Heart left ventricle (tissue), 16 donors: ENCODE data around the gene DSE. TPM values are rescaled to one million over a fixed set of nuclear protein-coding genes. Genes with fewer than 3 reads are reported as not detected.
A peak's percentile ranks its signal among the peaks of the same experiment; 100 is the strongest.

Experiments
- ATAC-seq, 4 donors: fragments of 200-7000 bp; cut with Tn5 transposase; one replicate each; pipeline ENCODE4 v1.9.1; 2020 to 2022; ENCODE audit warnings: moderate library complexity in 4 of 4, mild to moderate bottlenecking in 3 of 4, moderate number of reproducible peaks in 1 of 4
- DNase-seq, 5 donors: peaks; one replicate each; pipeline ENCODE4 v3.0.0-alpha.2; 2020
- H3K27ac ChIP-seq, 12 donors: fragments of 200-600 bp; sonication (generic) in 4 of 12; one replicate each; pipeline versions ENCODE4 v1.5.0 to v1.8.0; 2016 to 2022; ENCODE audit warnings: mild to moderate bottlenecking in 2 of 12
- H3K27me3 ChIP-seq, 9 donors: fragments of 200-600 bp; sonication (generic) in 2 of 9; one replicate each; pipeline versions ENCODE4 v1.5.1 to v1.8.0; 2016 to 2022; ENCODE audit warnings: mild to moderate bottlenecking in 3 of 9
- H3K36me3 ChIP-seq, 9 donors: fragments of 200-600 bp; sonication (generic) in 2 of 9; one replicate each; pipeline versions ENCODE4 v1.5.0 to v1.8.0; 2018 to 2022; ENCODE audit warnings: mild to moderate bottlenecking in 2 of 9
- H3K4me1 ChIP-seq, 12 donors: fragments of 200-600 bp; sonication (generic) in 4 of 12; one replicate each; pipeline versions ENCODE4 v1.5.0 to v1.8.0; 2016 to 2022; ENCODE audit warnings: mild to moderate bottlenecking in 3 of 12
- H3K4me3 ChIP-seq, 12 donors: fragments of 200-600 bp; sonication (generic) in 4 of 12; one replicate each; pipeline versions ENCODE4 v1.5.0 to v1.8.0; 2017 to 2022; ENCODE audit warnings: mild to moderate bottlenecking in 9 of 12, moderate library complexity in 4 of 12
- H3K9me3 ChIP-seq, 12 donors: fragments of 200-600 bp; sonication (generic) in 4 of 12; one replicate each; pipeline versions ENCODE4 v1.5.0 to v1.8.0; 2016 to 2022; ENCODE audit warnings: mild to moderate bottlenecking in 1 of 12
- POLR2A ChIP-seq, 2 donors: fragments of 450-650 bp; IDR thresholded peaks; one replicate each; pipeline ENCODE4 v1.6.1; 2017; ENCODE audit warnings: antibody characterized with exemption in 2 of 2, mild to moderate bottlenecking in 2 of 2, moderate library complexity in 2 of 2
- WGBS, 4 donors: extraction: QIAGEN DNeasy Blood & Tissue Kit in 2 of 4; methylation state at CpG; one replicate each; pipeline versions ENCODE4 v1.1.5 to v1.1.7; 2013 to 2018; 5-methylcytosine and 5-hydroxymethylcytosine counted together
- intact Hi-C, 10 donors: fragments of 100-400 bp; cut with DNase I; formaldehyde crosslinking; loops; one replicate each; pipeline versions ENCODE4 v1.11.1 to v1.14.2; 2022
- polyA plus RNA-seq, 2 donors: library from polyadenylated mRNA; stranded (reverse); fragments of 200-250 nt; gene quantifications; one replicate each; pipeline ENCODE4 v1.2.3, GENCODE V29; 2013
- total RNA-seq, 9 donors: library from RNA; depleted of rRNA in 2 of 9; stranded (reverse); fragments of >200 nt in 2 of 9; fragmentation: NEBNext Ultra II Directional in 3 of 9; extraction: Animal tissue kit (Norgen Biotek cat#: 25700) in 3 of 9; gene quantifications; one replicate each; pipeline versions ENCODE4 v1.1.0 to v1.2.4, GENCODE V29; 2016 to 2023
- TF ChIP-seq, protein P1 (sequence below), 12 donors: fragments of 200-600 bp; sonication (generic) in 4 of 12; IDR thresholded peaks; one replicate each; pipeline versions ENCODE4 v1.5.0 to v1.8.0; 2018 to 2022; ENCODE audit warnings: antibody characterized with exemption in 12 of 12, mild to moderate bottlenecking in 5 of 12
- donor health status: ischemic (EF 13 %, LVEDD 7.1; RV severe dilation, severe dysfunction).
- donor health status: healthy with polysubstance abuse.
- donor health status: DM: no; HTN: yes; CAD: no.
- donor health status: DM: no; HTN: no; CAD: no.
- donor health status: ischemic (EF 25% LVEDD 6.9; RV normal size, moderate dysfunction).
- donor health status: ischemic (EF 25% LVEDD 5.7; RV mildly dilated, moderate dysfunction).
- donor health status: healthy.
- donor health status: DM: yes; HTN: yes; CAD: no.
- donor health status: ischemic (EF 35%, LVEDD 5.7; RV mildly dilated, moderate dysfunction).
- donor health status: nonischemic (EF 11% LVEDD 7.7; RV severe dilation, severe dysfunction).
- donor health status: DM: yes; HTN: yes; CAD: no.
- donor health status: PGD.
- donor health status: ischemic (EF 29% LVEDD 5.4; RV normal size, mild dysfunction).
- donor health status: nonischemic (EF 23%, LVEDD 6.1; RV moderate dilation, normal function).

DSE gene
- total and polyA plus RNA-seq, 11 donors = 3.2 to 37.3 (median 11.1) TPM

DNA sequence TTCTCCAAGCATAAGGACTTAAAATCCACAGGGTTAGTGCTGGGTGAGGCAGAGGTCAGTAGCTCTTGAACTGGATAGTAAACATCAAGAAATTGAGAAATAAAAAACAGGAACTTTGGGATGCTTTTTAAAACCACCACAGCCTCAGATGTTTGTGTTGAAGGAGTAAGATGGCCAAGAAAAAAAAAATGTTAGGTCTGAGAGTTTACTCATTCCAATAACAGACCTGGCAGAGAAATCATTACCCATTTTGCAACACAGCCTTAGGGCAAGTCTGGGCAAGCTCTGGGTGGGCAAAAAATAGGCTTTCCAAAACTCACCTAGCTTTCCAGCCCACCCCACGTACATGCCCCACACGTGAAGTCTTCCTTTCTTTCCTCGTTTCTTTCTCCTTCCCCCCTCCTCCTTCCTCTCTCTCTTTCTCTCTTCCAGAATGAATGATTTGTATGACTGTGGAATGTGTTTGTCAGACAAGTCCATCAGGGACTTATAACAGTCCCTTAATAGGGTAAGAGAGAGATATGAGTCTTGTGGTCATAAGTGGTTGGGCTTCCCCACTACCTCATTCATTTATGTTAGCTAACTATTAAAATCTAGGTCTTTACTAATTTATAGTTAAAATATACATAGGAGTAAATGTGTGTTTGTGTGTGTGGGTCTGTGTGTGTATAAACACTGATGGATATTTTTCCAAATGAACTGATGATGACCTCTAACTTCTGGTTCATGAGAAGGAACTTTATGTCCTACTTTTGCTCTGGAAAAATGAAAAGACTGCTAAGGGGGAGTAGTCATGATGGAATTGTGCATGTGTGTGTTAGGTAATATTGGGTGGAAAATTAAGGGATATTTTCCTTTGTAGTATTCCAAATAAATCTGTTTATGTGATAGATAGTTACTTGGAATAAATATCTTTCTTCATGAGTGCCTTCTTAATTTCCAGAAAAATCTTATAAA is 18.0 kb upstream of the DSE start:
- H3K27me3 ChIP-seq = no peaks in the 10 kb centered on the region
- peaks cover 0 to 40% (median 10%) of the 10 kb centered on the region in 12 donors for H3K4me1 ChIP-seq
- peaks cover 0 to 4% (median 0%) of the 10 kb centered on the region in 12 donors for H3K9me3 ChIP-seq
- DNase-seq (no peak), ATAC-seq (peak; percentile 65 to 88 (median 78))
- no peaks in the 10 kb centered on the region for H3K36me3 ChIP-seq
- TF ChIP-seq, protein P1, sequence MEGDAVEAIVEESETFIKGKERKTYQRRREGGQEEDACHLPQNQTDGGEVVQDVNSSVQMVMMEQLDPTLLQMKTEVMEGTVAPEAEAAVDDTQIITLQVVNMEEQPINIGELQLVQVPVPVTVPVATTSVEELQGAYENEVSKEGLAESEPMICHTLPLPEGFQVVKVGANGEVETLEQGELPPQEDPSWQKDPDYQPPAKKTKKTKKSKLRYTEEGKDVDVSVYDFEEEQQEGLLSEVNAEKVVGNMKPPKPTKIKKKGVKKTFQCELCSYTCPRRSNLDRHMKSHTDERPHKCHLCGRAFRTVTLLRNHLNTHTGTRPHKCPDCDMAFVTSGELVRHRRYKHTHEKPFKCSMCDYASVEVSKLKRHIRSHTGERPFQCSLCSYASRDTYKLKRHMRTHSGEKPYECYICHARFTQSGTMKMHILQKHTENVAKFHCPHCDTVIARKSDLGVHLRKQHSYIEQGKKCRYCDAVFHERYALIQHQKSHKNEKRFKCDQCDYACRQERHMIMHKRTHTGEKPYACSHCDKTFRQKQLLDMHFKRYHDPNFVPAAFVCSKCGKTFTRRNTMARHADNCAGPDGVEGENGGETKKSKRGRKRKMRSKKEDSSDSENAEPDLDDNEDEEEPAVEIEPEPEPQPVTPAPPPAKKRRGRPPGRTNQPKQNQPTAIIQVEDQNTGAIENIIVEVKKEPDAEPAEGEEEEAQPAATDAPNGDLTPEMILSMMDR (IDR thresholded peaks at IDR 0.05) = no peak
- no peak for TF ChIP-seq POLR2A (IDR thresholded peaks at IDR 0.05)
- WGBS, 4 donors = 34 to 55% (median 51%) methylated on average over 3 of the region's 3 CpGs
- no peak overlapping the region for H3K4me3 ChIP-seq
- H3K27ac ChIP-seq = peak overlapping the region in 11 of 12 donors; percentile 29 to 77 (median 43)
- intact Hi-C loops = loop anchor here in 1 of 10 donors (5.0 kb wide), 1 partner anchor 35 kb away; no protein-coding TSS in a partner anchor

DNA sequence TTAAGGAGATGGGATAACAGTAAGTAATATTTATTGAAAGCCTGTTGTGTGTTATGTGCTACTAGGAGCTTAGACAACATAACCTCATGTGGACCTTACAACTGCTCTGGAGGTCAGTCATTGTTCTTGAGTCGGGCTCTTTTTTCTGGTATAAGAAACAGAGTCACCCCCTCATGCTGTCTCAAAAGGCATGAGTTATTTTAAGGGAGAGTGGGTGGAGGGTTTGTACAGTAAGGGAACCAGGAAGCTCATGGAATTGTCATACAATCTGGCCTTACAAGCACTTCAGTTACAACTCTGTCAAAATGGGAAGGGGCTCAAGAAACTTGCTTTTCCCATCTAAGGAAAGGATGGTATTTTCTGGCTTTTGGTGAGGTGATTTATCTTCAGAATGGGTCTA is 16.5 kb upstream of the DSE start:
- Histone ChIP-seq H3K36me3 (no peaks in the 10 kb centered on the region), H3K4me3 (no peak overlapping the region), H3K27me3 (no peaks in the 10 kb centered on the region), H3K27ac (no peak overlapping the region), H3K4me1 (peaks cover 0 to 40% (median 10%) of the 10 kb centered on the region in 12 donors), H3K9me3 (no peaks in the 10 kb centered on the region)
- WGBS, 4 donors = 57 to 70% (median 59%) methylated on average over 1 of the region's 1 CpG
- DNase-seq (no peak), ATAC-seq (no peak)
- intact Hi-C loops = loop anchor here in 1 of 10 donors (5.0 kb wide), 1 partner anchor 37 kb away; no protein-coding TSS in a partner anchor
- TF ChIP-seq, protein P1 (IDR thresholded peaks at IDR 0.05) = no peak

DNA sequence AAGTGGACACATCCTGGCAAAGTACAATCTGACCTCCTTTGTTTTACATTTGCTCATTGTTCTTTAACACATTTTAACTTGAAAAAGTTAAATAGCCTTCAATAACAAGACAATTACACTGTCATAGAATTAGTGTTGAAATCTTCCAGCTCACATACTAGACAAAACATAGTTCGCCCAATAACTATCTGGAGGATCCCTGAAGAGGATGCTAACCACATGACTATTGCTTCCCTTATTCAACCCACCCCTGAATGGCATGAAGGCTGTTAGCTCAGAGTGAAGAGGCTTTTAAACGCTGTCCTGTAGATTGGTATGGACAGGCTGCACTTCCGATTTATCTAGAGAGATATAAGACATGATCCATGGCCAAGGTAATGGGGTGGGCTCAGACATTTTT is 15.0 kb upstream of the DSE start:
- no peaks in the 10 kb centered on the region for H3K9me3 ChIP-seq
- ATAC-seq = no peak
- TF ChIP-seq POLR2A (IDR thresholded peaks at IDR 0.05) = no peak
- TF ChIP-seq, protein P1 (IDR thresholded peaks at IDR 0.05) = no peak
- DNase-seq = no peak
- no peak overlapping the region for H3K4me3 ChIP-seq
- WGBS, 4 donors = 91 to 93% (median 92%) methylated on average over 3 of the region's 3 CpGs
- no peaks in the 10 kb centered on the region for H3K36me3 ChIP-seq
- peaks cover 0 to 32% (median 10%) of the 10 kb centered on the region in 12 donors for H3K4me1 ChIP-seq
- no peak overlapping the region for H3K27ac ChIP-seq
- no peaks in the 10 kb centered on the region for H3K27me3 ChIP-seq
- intact Hi-C loops = no loop called here

DNA sequence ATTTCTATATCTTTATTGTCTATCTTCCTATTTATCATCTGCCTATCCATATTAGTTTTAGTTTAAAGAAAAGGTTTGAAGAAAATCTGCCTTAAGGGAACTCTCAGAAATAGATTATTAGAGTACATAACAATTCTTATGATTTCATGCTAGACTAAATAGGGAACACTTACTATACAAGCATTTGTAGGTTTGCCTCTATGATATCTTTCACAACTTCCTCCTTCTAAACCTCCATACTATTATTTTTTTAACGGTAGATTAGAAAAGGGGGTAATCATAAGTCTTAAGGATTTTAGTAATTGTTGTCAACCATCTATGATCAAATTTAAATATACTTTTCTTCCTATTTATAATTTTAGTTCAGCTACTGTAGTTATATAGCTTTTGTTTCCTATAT is 11.6 kb upstream of the DSE start:
- 84 to 95% (median 89%) methylated on average over 1 of the region's 1 CpG for WGBS, 4 donors
- intact Hi-C loops = no loop called here
- no peak for DNase-seq
- Histone ChIP-seq H3K4me1 (peaks cover 0 to 23% (median 0%) of the 10 kb centered on the region in 12 donors), H3K27me3 (no peaks in the 10 kb centered on the region), H3K4me3 (no peak overlapping the region), H3K36me3 (no peaks in the 10 kb centered on the region), H3K27ac (no peak overlapping the region), H3K9me3 (no peaks in the 10 kb centered on the region)
- ATAC-seq = no peak
- TF ChIP-seq POLR2A (IDR thresholded peaks at IDR 0.05) = no peak
- TF ChIP-seq, protein P1 (IDR thresholded peaks at IDR 0.05) = no peak
